Panc1 (cell line): ENCODE results near the gene LRRC59. TPM values are rescaled to one million over a fixed set of nuclear protein-coding genes. Genes with fewer than 3 reads are reported as not detected.

Experiments used
- ATAC-seq: fragments of 200-7000 bp; cut with Tn5 transposase; 2 replicates; pipeline ENCODE4 v1.9.1; 2020; ENCODE audit warnings: mild to moderate bottlenecking, moderate library complexity
- BruUV-seq: library from RNA; stranded (reverse); fragments of 400-500 nt; replicated peaks from 2 replicates; lab custom pipeline; 2021; lab: Mats Ljungman, UMichigan
- CTCF ChIA-PET: fragments of 300-600 bp; sonication (Branson Sonifier 250); formaldehyde crosslinking; loops from one replicate; lab custom pipeline; 2022; ENCODE audit warnings: antibody characterized with exemption; lab: Charles Lee
- POLR2A ChIA-PET: fragments of 300-600 bp; sonication (Branson Sonifier 250); formaldehyde crosslinking; loops from one replicate; lab custom pipeline; 2022; ENCODE audit warnings: antibody characterized with exemption; lab: Charles Lee
- DNase-seq: peaks from one replicate; pipeline ENCODE4 v3.0.0-alpha.2; 2010; ENCODE audit warnings: low read depth, low spot score
- H3K27ac ChIP-seq: 2 replicates; pipeline ENCODE4 v1.5.1; 2011; ENCODE audit warnings: mild to moderate bottlenecking, low read length, inconsistent platforms
- H3K27me3 ChIP-seq: fragments of 200-500 bp; sonication (Bioruptor generic); 2 replicates; pipeline ENCODE4 v1.6.0; 2014; ENCODE audit warnings: low read length, inconsistent platforms; ENCODE audit not compliant: control insufficient read depth, insufficient read depth
- H3K36me3 ChIP-seq: fragments of 200-500 bp; sonication (Bioruptor generic); 2 replicates; pipeline ENCODE4 v1.5.1; 2014; ENCODE audit warnings: inconsistent platforms, mild to moderate bottlenecking, low read length, moderate library complexity; ENCODE audit not compliant: control insufficient read depth, insufficient read depth
- H3K4me1 ChIP-seq: 2 replicates; pipeline ENCODE4 v1.5.1; 2011; ENCODE audit warnings: inconsistent platforms, mild to moderate bottlenecking, low read length, moderate library complexity; ENCODE audit not compliant: control insufficient read depth, insufficient read depth
- H3K4me3 ChIP-seq, 2 experiments: 2 replicates each; pipeline ENCODE4 v1.5.1; 2011 to 2012; ENCODE audit warnings: low read depth in 2 of 2, low read length in 2 of 2, mild to moderate bottlenecking in 2 of 2, inconsistent platforms in 1 of 2, moderate library complexity in 1 of 2
- H3K9me3 ChIP-seq: fragments of 200-500 bp; sonication (Bioruptor generic); 2 replicates; pipeline ENCODE4 v1.5.1; 2014; ENCODE audit warnings: low read depth, mild to moderate bottlenecking, inconsistent platforms, low read length, moderate library complexity; ENCODE audit not compliant: control insufficient read depth, insufficient read depth
- CTCF ChIP-seq: fragments of 450-650 bp; IDR thresholded peaks from 2 replicates; pipeline ENCODE4 v1.5.1; 2017; ENCODE audit warnings: mild to moderate bottlenecking
- POLR2AphosphoS5 ChIP-seq: IDR thresholded peaks from 2 replicates; pipeline ENCODE4 v1.6.1; 2012; ENCODE audit warnings: mild to moderate bottlenecking, low read depth, low read length, moderate library complexity
- REST ChIP-seq, 2 experiments: IDR thresholded peaks; 2 replicates each; pipeline ENCODE4 v1.6.1; 2011 to 2012; ENCODE audit warnings: low read depth in 2 of 2, control low read depth in 1 of 2, low read length in 1 of 2, mild to moderate bottlenecking in 1 of 2, moderate library complexity in 1 of 2; ENCODE audit not compliant: insufficient read depth in 1 of 2
- SIN3A ChIP-seq: IDR thresholded peaks from 2 replicates; pipeline ENCODE4 v1.6.1; 2012; ENCODE audit warnings: low read depth, mild to moderate bottlenecking, low read length, moderate library complexity, borderline replicate concordance; ENCODE audit not compliant: insufficient read depth
- TCF7L2 ChIP-seq: IDR thresholded peaks from 2 replicates; pipeline ENCODE4 v1.6.1; 2011; ENCODE audit warnings: mild to moderate bottlenecking, low read depth, low read length, inconsistent platforms
- in situ Hi-C: cut with HindIII; loops from 2 replicates; pipeline ENCODE4 v1.10.0; 2016; ENCODE audit warnings: low sequenced_read_pairs, low pct_unique_long_range_greater_than_20kb
- intact Hi-C: fragments of 100-400 bp; cut with micrococcal nuclease; formaldehyde crosslinking; loops from one replicate; pipeline ENCODE4 v1.10.0; 2022; ENCODE audit not compliant: unreplicated experiment
- total RNA-seq: library from RNA; stranded (reverse); gene quantifications from one replicate; pipeline ENCODE4 v1.2.1, GENCODE V29; 2021; ENCODE audit not compliant: unreplicated experiment

The LRRC59 gene
- total RNA-seq, 1 experiment from 2014 or later = 167 TPM

GRCh38 chr17:50356892-50357510 is 40.3 kb downstream of the LRRC59 start:
- no TSS peak for BruUV-seq
- no peak overlapping the region for H3K27ac ChIP-seq
- in situ Hi-C loops (no loop called here), intact Hi-C loops (no loop called here)
- POLR2A ChIA-PET = no interaction called here
- H3K9me3 ChIP-seq = no peaks in the 10 kb centered on the region
- ATAC-seq (no peak), DNase-seq (no peak)
- no peak overlapping the region for H3K4me3 ChIP-seq
- H3K36me3 ChIP-seq = 0 out of 2 replicates have a peak, but pooled peaks cover 2% of the 10 kb centered on the region
- no peaks in the 10 kb centered on the region for H3K4me1 ChIP-seq
- TF ChIP-seq TCF7L2 = no peak
- TF ChIP-seq REST (IDR thresholded peaks at IDR 0.05; ENCODE audit: insufficient read depth in 1 of 2, low read depth in 2 of 2, low read length in 1 of 2) = no peak
- TF ChIP-seq POLR2AphosphoS5 = no peak
- no peak for TF ChIP-seq SIN3A
- no peak for TF ChIP-seq CTCF
- CTCF ChIA-PET = no interaction called here
- H3K27me3 ChIP-seq = no peaks in the 10 kb centered on the region

- 0 out of 2 replicates have a peak, but pooled peaks cover 2% of the 10 kb centered on the region for H3K36me3 ChIP-seq
- in situ Hi-C loops = no loop called here
Observed at GRCh38 chr17:50356418-50356817, 40.9 kb downstream of the LRRC59 start.

More at GRCh38 chr17:50356418-50356817, 40.9 kb downstream of the LRRC59 start:
- DNase-seq (no peak), ATAC-seq (no peak)
- TF ChIP-seq POLR2AphosphoS5 (no peak), SIN3A (no peak), REST (IDR thresholded peaks at IDR 0.05; ENCODE audit: insufficient read depth in 1 of 2, low read depth in 2 of 2, low read length in 1 of 2) (no peak)
- POLR2A ChIA-PET = no interaction called here
- intact Hi-C loops = no loop called here
- Histone ChIP-seq H3K4me3 (no peak overlapping the region), H3K27ac (no peak overlapping the region), H3K4me1 (no peaks in the 10 kb centered on the region), H3K9me3 (no peaks in the 10 kb centered on the region), H3K27me3 (no peaks in the 10 kb centered on the region)
- CTCF ChIA-PET = no interaction called here
- BruUV-seq = no TSS peak
